ENCODE measurements around the gene ENTPD6. TPM values are rescaled to one million over a fixed set of nuclear protein-coding genes. Genes with fewer than 3 reads are reported as not detected.

ENTPD6 gene
- total RNA-seq, result 68.9 and 86.0 TPM in 2 replicates

GRCh38 chr20:25195014-25195961 lies at the start of gene ENTPD6:
Gene ENTPD6 (plus strand): TSS chr20:25195712. CDS start chr20:25206537, 10,825 bp downstream.

GRCh38 chr20:25247956-25248785 lies 52.7 kb downstream of the ENTPD6 start, which contains the start of gene PYGB:
Gene PYGB (plus strand): TSS chr20:25248085. CDS start chr20:25248179, 94 bp downstream.

Other genes with a start within 250 kb of the ENTPD6 start
- gene CST7, start 246.4 kb upstream of the ENTPD6 start, total RNA-seq, result not detected in 2 replicates
- 117 and 121 TPM in 2 replicates for gene APMAP, start 203.0 kb upstream of the ENTPD6 start, total RNA-seq
- gene ACSS1, start 137.6 kb upstream of the ENTPD6 start, total RNA-seq, result 1.3 and 2.6 TPM in 2 replicates
- not detected in 2 replicates for gene VSX1, start 113.6 kb upstream of the ENTPD6 start, total RNA-seq
- 126 and 142 TPM in 2 replicates for gene PYGB, start 52.4 kb downstream of the ENTPD6 start, total RNA-seq
- gene ABHD12, start 195.1 kb downstream of the ENTPD6 start, total RNA-seq, result 54.9 and 66.0 TPM in 2 replicates
- gene GINS1, start 212.0 kb downstream of the ENTPD6 start, total RNA-seq, result 1.3 and 9.6 TPM in 2 replicates

Data from smooth muscle cell of trachea (primary cell).